ENCODE results near the gene RYR3. TPM values are rescaled to one million over a fixed set of nuclear protein-coding genes. Genes with fewer than 3 reads are reported as not detected.

The RYR3 gene
- total RNA-seq, 4 donors from 2014 or later: 9.1 to 64.0 (median 30.4) TPM

GRCh38 chr15:33343275-33343674 is 32.5 kb downstream of the RYR3 start:
- Histone ChIP-seq H3K4me3 (no peak overlapping the region), H3K9me3 (no peaks in the 10 kb centered on the region), H3K27ac (no peak overlapping the region), H3K36me3 (no peaks in the 10 kb centered on the region), H3K4me1 (peaks cover 0 to 4% of the 10 kb centered on the region in 2 donors), H3K27me3 (no peaks in the 10 kb centered on the region)
- TF ChIP-seq CTCF (IDR thresholded peaks at IDR 0.05): no peak
- TF ChIP-seq POLR2A (IDR thresholded peaks at IDR 0.05): no peak
- no peak for DNase-seq
- intact Hi-C loops (cut with DNase I; ENCODE audit: low total_unique reads): no loop called here

GRCh38 chr15:33344111-33344510 is 33.3 kb downstream of the RYR3 start:
- H3K36me3 ChIP-seq: no peaks in the 10 kb centered on the region
- intact Hi-C loops (cut with DNase I; ENCODE audit: low total_unique reads): no loop called here

GRCh38 chr15:33344530-33344929 is 33.8 kb downstream of the RYR3 start:
- H3K9me3 ChIP-seq: no peaks in the 10 kb centered on the region
- TF ChIP-seq CTCF (IDR thresholded peaks at IDR 0.05): no peak
- intact Hi-C loops (cut with DNase I; ENCODE audit: low total_unique reads): no loop called here
- peaks cover 0 to 4% of the 10 kb centered on the region in 2 donors for H3K4me1 ChIP-seq
- H3K36me3 ChIP-seq: no peaks in the 10 kb centered on the region
- no peaks in the 10 kb centered on the region for H3K27me3 ChIP-seq
- no peak overlapping the region for H3K27ac ChIP-seq
- H3K4me3 ChIP-seq: no peak overlapping the region
- no peak for DNase-seq

More at GRCh38 chr15:33344111-33344510, 33.3 kb downstream of the RYR3 start:
- H3K9me3 ChIP-seq: no peaks in the 10 kb centered on the region
- H3K27me3 ChIP-seq: no peaks in the 10 kb centered on the region
- H3K4me1 ChIP-seq: peaks cover 0 to 4% of the 10 kb centered on the region in 2 donors
- H3K27ac ChIP-seq: no peak overlapping the region
- DNase-seq: no peak
- H3K4me3 ChIP-seq: no peak overlapping the region
- TF ChIP-seq POLR2A (IDR thresholded peaks at IDR 0.05): no peak
- TF ChIP-seq CTCF (IDR thresholded peaks at IDR 0.05): no peak

GRCh38 chr15:33354411-33354810 is 43.6 kb downstream of the RYR3 start:
- no peaks in the 10 kb centered on the region for H3K36me3 ChIP-seq
- intact Hi-C loops (cut with DNase I; ENCODE audit: low total_unique reads): no loop called here
- no peak overlapping the region for H3K27ac ChIP-seq
- H3K27me3 ChIP-seq: no peaks in the 10 kb centered on the region
- no peak for TF ChIP-seq POLR2A (IDR thresholded peaks at IDR 0.05)
- TF ChIP-seq CTCF (IDR thresholded peaks at IDR 0.05): no peak
- no peaks in the 10 kb centered on the region for H3K4me1 ChIP-seq
- no peak for DNase-seq
- H3K4me3 ChIP-seq: no peak overlapping the region
- H3K9me3 ChIP-seq: no peaks in the 10 kb centered on the region

- Histone ChIP-seq H3K27me3 (no peaks in the 10 kb centered on the region), H3K9me3 (no peaks in the 10 kb centered on the region), H3K27ac (no peak overlapping the region), H3K4me3 (no peak overlapping the region), H3K36me3 (no peaks in the 10 kb centered on the region), H3K4me1 (no peaks in the 10 kb centered on the region)
- no peak for TF ChIP-seq POLR2A (IDR thresholded peaks at IDR 0.05)
- no peak for TF ChIP-seq CTCF (IDR thresholded peaks at IDR 0.05)
- intact Hi-C loops (cut with DNase I; ENCODE audit: low total_unique reads): no loop called here
- no peak for DNase-seq
Measured at GRCh38 chr15:33357845-33358244, 47.1 kb downstream of the RYR3 start.
